NCI-H446 (cell line): Measurements from ENCODE around the gene PAPPA.

Experiments
- DNase-seq, 2 experiments: peaks; one replicate each; lab custom pipeline; 2025; lab: John Stamatoyannopoulos, UW

Gene PAPPA

DNA sequence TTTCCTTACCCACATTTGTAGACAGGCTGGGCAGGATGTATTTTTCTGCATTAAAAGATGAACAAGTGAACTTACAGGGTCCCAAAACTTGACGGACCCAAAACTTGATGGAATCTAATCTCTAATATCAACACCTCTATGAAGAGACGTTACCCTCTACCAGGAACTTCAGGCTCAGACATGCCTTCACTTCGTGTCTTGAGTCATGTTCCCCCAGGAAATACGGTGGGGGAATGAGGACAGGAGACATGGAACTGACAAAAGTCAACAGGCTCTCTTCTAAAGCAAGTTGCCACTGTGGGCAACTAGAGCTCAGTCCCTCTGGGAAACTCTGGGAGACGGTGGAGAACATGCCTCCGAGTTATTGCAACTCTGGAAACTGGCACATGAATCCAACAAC is 196.1 kb downstream of the PAPPA start:
- no peak for DNase-seq

DNA sequence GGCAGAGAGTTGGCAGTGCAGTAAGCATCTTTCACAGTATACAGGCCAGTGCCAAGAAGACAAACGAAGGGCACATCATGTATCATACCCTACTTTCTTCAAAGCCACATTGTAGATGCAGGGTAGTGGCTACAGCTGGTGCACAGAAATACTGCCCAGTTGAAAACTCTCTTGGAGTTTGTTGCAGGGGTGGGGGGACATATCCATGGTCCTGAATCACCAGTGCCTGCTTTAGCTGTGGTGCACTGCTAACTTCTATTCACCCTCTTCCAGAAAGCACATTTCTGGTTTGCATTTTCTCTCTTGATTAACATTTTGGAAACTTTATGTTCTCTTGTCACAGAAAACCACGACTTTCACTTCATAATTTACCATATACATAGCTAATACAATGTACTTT is 196.6 kb downstream of the PAPPA start:
- no peak for DNase-seq

DNA sequence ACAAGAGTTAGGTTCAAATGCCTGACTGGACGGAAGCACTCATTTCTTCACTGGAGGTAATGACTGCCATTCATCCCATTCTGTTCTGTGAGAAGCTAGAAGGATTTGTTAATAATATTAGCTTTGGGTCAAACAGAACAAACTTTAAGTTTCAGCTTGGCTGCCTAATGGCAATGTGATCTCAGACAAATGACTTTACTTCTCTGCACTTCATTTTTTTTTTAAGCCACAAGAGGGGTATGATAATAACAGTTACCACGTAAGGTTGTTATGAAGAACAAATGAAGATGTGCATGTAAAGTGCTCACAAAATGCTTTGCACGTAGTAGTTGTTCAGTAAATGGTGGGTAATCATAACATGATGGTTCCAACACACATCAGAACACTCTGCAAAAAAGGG is 199.4 kb downstream of the PAPPA start:
- DNase-seq: no peak

DNA sequence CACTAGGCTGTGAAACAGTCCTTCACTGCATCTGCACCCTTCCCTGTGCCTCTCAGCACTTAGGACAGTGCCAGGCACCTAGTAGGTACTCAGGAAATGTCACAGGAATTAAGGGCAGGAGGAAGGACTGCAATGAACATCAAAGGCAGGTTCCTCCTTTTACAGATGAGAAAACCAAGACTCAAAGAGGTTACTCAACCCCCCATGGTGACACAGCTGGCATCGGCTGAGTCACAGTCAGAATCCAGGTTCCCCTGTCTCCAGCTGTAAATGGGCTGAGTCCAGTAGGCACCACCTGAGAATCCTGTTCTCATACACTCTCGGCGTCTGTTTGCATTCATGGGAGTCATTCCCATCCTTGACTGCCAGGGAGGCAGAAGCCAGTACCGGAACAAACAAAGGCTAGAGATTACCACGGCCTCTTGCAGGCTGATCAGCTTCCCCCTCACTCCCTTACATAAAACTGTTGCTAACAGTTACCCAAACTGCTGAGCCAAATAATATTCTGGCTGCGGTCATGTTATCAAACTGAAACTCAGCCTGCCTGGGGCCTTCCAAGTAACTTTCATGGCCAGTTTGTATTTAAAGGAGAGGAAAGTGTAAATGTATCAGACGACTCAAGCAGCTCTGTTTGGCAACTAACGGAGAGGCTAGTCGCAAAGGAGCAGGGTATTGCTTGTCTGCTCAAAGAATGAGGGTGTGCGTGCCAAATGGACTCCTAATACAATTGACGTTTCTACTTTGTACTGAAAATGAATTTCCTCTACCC is 201.7 kb downstream of the PAPPA start:
- DNase-seq: no peak

DNA sequence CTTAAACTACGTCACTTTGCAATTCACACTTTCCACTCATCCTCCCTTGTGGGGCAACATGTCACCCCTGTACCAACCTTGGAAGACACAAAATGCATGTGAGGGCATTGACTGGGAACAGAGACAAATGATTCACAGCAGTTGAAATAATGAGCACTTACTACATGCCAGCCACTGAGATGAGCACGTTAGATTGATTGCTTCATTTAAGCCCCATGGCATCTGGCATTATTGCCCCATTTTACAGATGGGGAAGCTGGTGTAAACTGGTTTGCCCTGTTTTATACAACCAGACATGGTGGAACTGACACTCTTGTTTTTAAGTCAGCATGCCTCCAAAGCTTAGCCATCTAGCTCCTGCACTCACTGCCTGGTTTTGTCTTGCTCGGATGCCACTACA is 204.7 kb downstream of the PAPPA start:
- DNase-seq: no peak

DNA sequence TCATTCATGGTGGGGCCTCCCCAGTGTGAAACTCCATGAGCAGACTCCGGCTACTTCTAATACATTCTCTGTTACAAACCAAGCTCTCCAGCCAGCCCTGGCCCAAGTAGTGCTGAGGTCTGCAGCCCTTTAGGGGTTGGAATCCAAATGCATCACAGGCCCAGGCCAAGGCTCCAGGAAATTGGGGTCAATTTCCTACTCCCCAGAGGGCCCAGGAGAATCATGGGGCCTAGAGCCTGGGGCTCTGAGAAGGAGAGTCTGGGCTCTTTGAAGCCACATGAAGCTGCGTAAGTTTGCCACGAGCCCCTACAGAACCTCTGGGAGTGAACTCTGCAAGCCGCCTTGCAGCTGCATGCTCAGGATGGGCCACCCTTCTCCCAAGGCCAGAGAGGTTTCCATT is 206.4 kb downstream of the PAPPA start:
- DNase-seq: no peak

DNA sequence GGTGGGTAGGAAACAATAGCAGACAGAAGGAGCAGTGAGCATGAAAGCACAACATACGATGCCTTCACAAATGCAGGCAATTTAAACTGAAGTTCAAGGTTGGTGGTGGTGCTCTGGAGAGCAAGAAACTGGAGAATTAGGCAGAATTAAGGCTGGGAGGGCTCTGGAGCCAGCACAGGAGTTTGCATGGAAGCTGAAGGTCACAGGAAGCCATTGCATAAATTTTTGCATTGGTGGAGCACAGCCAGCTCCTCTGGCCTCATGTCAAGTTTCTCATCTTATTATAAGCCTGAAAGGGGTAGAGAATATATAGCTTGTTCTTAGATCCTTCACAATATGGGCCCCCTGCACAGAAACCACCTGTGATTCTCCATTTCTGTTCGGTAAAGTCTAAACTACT is 207.4 kb downstream of the PAPPA start:
- no peak for DNase-seq

DNA sequence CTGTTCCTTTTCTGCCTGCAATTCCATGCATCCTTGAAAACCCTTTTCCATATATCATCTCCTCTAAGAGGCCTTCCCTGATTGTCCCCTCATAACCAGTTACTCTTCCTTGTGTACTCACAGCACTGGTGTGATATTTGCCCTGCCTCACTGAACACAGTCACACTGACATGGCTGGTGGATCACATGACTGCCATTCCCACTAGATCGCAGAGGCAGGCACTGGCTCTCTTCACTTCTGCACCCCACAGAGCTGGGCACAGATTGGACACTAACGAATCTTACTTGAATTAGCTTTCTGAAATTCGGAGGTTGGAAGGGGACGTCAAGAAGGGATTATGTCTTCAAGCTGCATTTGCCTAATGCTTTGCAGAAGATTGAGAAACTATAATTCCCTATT is 208.0 kb downstream of the PAPPA start:
- no peak for DNase-seq

DNA sequence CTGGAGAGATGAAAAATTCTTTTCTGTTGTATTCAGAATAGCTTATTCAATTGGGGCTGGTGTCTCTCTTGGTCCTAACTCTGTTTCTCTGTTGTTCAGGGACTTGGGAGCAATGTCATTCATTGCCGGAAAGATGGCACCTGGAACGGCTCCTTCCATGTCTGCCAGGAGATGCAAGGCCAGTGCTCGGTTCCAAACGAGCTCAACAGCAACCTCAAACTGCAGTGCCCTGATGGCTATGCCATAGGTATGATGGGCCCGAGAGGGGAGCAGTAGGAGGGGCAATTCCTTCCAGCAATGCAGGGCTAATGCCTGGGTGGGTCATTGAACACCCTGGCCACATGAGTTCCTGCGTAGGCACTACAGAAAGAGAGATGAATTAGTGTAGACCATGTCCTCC is 208.9 kb downstream of the PAPPA start:
- no peak for DNase-seq

DNA sequence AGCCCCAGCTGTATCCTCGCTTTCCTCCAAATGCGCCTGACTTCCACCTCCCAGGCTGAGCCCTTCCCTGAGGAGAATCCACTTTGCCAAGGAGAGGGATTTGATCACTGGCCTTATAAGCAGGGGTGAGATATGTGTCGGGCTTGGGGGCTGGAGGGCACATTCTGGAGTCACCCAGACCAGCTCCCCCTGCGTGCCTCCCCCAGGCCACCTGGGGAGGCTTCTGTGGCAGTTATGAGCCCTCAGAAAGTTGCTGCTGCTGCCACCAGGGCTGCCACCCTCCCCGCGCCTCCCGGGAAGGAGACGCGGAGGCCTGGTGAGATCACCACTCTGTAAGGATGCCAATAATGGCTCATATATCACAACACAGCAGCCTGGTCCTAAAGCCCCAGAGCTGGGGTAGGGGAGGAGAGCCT is 211.5 kb downstream of the PAPPA start:
- DNase-seq: peak; percentile 13 to 66

DNA sequence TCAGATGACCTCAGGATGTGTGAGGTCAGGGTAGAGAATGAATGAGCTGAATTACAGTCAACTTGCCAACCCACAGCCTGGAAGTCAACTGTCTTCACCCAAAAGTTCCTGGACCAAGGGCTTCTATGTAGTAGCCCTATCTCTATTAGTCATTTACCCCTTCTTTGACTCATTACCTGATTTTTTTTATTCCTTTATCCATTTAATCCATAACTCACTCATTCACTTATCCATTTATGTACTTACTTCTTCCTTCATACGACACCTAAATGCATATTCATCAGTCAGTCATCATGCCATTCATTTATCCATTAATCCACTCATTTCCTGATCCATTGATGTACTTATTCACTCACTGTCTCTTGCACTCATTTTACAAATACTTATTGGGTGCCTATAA is 212.7 kb downstream of the PAPPA start:
- no peak for DNase-seq

DNA sequence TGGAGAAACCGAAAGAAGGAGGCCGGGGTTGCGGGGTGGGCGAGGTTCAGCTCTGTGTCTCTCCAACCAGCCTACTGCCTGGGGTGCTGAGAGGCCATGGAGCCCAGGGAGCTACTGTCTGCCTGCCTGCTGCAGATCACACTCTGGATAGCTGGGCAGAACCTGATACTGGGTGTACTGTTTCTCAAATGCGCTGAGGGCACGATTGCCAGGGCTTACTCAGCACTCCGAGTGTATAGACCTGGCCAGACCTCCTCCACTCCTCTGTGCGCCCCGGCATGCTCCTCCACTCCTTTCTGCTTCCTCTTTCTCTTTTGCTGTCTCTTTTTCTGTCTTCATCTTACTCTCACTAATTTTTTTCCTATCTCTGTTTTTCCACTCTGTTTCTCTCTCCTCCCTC is 215.1 kb downstream of the PAPPA start:
- no peak for DNase-seq

DNA sequence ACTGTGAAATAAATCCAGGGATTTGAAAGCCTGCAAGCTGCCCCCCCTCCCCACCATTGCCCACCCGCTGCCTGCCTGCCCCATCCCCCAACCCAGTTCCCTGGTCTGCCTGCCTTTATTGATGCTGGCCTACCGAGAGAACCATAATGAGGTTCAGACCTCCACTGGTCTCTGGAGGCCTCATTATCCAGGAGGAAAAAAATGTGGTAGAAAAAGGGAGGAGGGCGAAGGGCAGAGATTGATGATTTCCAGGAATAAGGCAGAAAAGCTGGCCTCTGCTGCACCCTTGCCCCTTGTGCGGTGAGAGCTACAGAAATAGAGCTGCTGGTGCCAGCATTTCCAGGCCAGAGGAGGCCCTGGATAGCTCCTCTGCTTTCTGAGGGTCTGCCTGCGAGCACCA is 216.1 kb downstream of the PAPPA start:
- no peak for DNase-seq

DNA sequence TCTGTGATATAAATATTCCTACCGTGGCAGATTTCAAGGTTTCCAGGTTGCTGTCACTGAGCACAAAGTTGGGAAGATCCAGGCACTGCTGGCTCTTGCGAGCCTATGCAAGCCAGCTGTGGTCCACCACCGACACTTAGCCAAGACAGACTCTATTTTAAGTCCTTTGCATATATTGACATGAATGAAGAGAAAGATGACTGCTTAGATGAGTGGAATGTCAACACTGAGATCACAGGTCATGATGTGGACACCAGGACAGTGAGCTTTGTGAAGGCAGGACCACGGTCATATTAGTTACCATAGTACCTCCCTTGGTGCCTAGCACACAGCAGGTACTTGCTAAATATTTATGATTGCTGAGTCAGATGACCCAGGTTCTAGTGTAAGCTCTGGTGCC is 217.0 kb downstream of the PAPPA start:
- DNase-seq: no peak

DNA sequence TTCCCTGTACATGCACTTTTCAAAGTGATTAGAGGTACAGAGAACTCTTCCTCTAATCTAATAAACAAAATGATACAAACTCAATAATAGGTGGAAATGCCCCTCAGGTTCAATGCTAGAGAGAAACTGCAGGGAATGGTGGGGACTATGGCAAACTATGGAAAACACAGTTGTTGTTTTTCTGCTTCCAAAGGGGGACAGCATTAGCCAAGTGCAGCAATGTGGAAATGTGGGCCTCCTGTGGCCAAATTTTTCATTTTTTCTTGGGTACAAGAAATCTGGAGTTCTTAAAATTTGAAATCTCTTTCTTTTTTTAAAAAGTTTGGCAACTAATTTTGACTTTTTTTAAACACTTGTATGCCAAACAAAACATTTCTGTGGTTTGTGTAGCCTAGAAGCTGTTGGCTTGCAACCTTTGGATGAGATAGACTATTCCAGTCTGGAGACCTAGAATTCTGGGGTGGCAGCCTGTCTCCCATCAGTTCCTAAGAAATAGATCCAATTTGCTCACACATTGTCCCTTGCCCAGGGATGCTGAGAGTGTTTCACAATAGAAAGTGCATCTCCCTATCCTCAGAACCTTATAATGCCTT is 218.6 kb downstream of the PAPPA start:
- DNase-seq: no peak

DNA sequence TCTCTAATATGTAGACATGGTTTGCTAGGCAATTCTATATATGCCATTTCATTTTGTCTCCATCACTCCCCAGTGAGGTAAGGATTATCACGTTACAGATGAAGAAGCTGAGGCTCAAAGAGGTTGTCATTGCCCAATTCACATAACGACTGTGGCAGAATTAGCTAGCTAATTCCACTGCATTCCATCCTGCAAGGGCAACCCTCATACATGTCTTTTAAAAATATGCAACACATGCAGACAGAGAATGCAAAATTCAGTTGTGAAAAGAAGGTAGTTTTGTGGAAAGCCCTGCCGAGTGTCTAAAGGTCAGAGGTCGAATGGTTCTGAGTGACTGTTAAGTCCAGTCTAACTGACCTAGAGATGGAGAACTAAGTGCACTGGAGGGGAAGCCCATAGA is 219.2 kb downstream of the PAPPA start:
- no peak for DNase-seq

DNA sequence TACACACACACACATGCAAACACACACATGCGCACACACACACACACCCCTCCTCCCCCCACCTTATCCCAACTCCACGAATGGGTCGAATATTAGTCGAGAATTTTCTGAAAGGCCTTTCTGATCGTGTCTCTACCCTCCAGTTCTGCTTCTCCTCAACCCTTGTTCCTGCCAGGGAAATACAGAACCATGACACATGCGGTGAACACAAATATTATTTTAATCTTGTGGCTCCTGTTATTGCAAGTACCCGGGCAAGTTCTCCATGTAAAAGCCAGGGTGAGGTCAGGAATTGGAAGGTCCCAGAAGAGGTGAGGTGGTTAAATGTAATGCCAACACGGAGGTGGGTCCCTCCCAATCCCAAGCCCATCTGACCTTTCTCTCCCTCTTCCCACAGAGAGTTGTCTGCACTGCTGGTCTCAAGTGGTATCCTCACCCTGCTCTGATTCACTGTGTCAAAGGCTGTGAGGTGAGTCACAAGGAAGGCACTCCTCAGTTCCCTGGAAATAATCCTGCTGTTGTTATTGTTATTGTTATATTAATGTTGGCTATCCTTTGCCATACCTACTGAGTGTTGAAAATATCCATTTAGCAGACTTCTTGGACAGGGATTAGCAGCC is 223.7 kb downstream of the PAPPA start:
- no peak for DNase-seq

DNA sequence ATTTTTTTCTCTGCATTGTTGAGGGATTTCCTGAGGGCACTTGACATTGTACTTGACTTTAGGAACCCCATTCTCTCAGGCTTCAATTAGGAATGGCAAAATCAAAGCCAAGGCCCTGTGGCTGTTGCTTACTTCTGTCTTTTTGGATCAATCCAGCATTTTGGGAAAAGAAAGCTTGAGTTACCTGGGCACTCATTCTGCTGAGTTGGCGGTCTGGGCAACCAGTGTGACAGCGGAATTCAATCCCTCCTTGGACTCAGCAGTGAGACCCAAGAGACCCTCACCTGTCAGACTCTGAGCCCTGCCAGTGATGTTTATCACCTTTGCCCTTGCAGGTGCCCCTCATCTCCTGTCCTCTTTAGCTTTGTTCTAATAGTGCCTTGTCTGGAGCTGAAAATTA is 225.3 kb downstream of the PAPPA start:
- no peak for DNase-seq

DNA sequence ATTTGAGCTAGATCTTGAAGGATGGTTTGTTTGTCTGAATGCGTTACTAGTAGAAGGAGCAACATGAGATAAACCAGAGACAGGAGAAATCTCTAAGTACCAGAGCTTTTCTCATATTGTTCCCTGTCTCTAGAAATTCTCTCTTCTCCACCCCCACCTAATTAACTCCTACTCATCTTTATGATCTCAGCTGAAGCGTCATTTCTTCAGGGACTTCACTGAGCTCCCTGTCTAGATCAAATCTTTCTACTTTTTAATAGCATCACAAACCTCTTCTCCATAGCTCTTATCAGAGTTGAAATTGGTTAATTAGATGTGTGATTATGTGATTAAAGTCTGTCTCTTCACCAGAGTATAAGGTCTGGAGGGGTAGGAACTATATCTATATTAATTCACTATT is 226.2 kb downstream of the PAPPA start:
- DNase-seq: no peak

DNA sequence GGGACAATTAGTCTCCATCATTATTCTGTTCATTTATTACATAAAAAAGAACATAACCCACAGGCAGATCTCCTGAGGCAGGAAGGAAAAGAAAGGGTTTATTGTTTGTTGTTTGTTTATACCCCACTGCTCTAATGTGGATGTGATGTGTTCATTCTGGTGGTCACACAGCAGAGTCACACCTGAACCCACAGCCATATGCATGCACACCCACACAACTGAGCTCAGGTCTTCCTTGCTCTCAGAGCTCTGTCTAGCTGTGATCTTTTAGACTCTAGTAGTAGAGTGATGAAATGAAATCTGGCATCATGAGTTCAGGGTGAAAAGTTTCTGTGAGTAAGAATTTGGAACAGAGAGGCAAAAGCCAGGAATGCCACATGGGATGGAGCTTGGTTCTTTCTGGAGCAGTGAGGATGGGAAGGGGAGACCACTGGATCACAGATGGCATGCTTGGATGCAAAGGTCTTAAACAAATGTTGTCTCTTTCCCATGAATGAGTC is 227.0 kb downstream of the PAPPA start:
- no peak for DNase-seq

DNA sequence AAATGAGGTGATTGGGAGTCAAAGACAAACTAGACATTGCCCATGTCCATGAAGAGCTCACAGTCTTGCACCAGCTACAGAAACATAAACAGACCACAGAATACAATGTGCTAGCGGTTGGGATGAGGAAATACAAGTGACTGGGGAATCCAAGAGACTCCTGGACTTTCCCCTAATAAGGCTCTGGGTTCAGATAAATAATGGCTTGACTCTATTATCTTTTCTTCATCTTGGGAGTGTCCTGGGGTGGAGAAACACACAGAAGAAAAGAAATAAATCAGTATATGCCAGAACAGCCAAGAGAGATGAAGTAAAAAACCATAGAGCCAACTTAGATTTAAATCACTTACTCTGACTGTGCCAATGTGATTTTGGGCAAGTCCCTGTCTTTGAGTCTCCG is 227.8 kb downstream of the PAPPA start:
- no peak for DNase-seq

DNA sequence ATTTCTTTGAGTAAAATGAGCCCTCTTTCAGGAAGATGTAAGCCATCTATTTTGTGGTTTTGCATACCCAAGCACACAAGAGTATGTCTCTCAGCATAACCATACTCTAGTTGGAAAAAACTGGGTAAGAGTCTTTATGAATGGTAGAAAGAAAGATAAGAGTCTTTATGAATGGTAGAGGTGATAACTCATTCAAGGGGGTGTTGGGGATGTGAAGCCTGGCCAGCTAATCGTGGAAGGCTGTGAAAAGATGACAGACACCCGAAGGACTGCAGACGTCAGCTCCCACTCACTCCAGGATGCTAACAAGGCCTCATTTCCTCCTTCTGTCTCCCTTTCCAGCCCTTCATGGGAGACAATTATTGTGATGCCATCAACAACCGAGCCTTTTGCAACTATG is 228.5 kb downstream of the PAPPA start:
- no peak for DNase-seq

DNA sequence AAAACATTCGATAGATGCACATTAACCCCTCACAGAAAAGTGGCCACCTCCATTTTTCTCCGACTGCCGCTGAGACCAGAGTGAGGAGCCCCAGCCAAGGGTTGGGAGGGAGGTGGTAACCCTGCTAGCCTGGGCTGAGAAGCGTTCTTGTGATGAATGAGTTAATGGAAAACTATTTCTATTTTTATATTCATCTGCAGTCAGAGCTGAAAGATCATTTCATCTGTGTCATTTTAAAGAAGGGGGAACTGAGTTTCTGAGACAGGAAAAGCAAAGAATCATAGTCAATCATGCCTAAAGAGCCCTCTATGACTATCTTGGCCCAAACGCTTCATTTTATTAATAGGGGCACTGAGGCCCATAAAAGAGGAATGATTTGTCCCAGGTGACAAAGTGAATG is 229.5 kb downstream of the PAPPA start:
- no peak for DNase-seq

DNA sequence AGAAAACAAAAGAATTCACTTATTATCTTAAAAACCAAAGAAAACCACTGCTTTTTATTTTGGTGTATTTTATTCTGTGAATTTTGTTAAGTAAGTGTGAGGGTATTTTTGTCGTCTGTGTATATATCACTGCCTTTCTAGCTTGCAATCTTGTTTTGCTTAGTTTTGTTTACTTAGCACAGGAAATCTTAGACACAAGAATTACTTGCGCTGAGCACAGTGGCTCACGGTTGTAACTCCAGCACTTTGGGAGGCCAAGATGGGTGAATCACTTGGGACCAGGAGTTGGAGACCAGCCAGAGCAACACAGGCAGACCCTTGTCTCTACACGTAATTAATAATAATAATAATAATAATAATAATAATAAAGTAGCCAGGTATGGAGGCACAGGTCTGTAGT is 230.3 kb downstream of the PAPPA start:
- no peak for DNase-seq
